ENCODE measurements around the gene SEC11C.

Gene SEC11C

GRCh38 chr18:59127047-59127446 is 12.6 kb upstream of the SEC11C start:
- Histone ChIP-seq H3K4me3 (ENCODE audit: low read depth, low read length) (no peak overlapping the region), H3K9me3 (no peaks in the 10 kb centered on the region), H3K4me1 (no peaks in the 10 kb centered on the region), H3K27me3 (0 out of 2 replicates have a peak, but pooled peaks cover 5% of the 10 kb centered on the region), H3K36me3 (no peaks in the 10 kb centered on the region)
- DNase-seq = no peak
- 0 out of 2 replicates have a peak, but pooled peaks have one; percentile 7 for TF ChIP-seq CTCF (IDR thresholded peaks at IDR 0.05; ENCODE audit: low read depth, low read length)

GRCh38 chr18:59129951-59130703 is 9.6 kb upstream of the SEC11C start:
- H3K27me3 ChIP-seq = peaks cover 5% of the 10 kb centered on the region; the same call in 1 of the 2 replicates
- no peaks in the 10 kb centered on the region for H3K4me1 ChIP-seq
- TF ChIP-seq CTCF (IDR thresholded peaks at IDR 0.05; ENCODE audit: low read depth, low read length) = no peak
- no peak for DNase-seq
- no peaks in the 10 kb centered on the region for H3K9me3 ChIP-seq
- no peaks in the 10 kb centered on the region for H3K36me3 ChIP-seq
- no peak overlapping the region for H3K4me3 ChIP-seq (ENCODE audit: low read depth, low read length)

- peaks cover 12% of the 10 kb centered on the region; the same call in 1 of the 2 replicates for H3K27me3 ChIP-seq
Observed at GRCh38 chr18:59132810-59133465, 6.7 kb upstream of the SEC11C start.

GRCh38 chr18:59139291-59139614 is 431 bp upstream of the SEC11C start:
- H3K36me3 ChIP-seq = no peaks in the 10 kb centered on the region
- DNase-seq = peak; percentile 83
- peak overlapping the region; percentile 79 for H3K4me3 ChIP-seq (ENCODE audit: low read depth, low read length)
- H3K4me1 ChIP-seq = no peaks in the 10 kb centered on the region
- peaks cover 7% of the 10 kb centered on the region; the same call in 1 of the 2 replicates for H3K27me3 ChIP-seq
- H3K9me3 ChIP-seq = no peaks in the 10 kb centered on the region
- no peak for TF ChIP-seq CTCF (IDR thresholded peaks at IDR 0.05; ENCODE audit: low read depth, low read length)

More at GRCh38 chr18:59132810-59133465, 6.7 kb upstream of the SEC11C start:
- no peak for TF ChIP-seq CTCF (IDR thresholded peaks at IDR 0.05; ENCODE audit: low read depth, low read length)
- no peak overlapping the region for H3K4me3 ChIP-seq (ENCODE audit: low read depth, low read length)
- H3K36me3 ChIP-seq = no peaks in the 10 kb centered on the region
- DNase-seq = no peak
- no peaks in the 10 kb centered on the region for H3K4me1 ChIP-seq
- H3K9me3 ChIP-seq = no peaks in the 10 kb centered on the region

GRCh38 chr18:59140302-59140885 is 710 bp downstream of the SEC11C start:
- H3K4me3 ChIP-seq (ENCODE audit: low read depth, low read length) = peak overlapping the region; percentile 79
- H3K4me1 ChIP-seq = no peaks in the 10 kb centered on the region
- peaks cover 4% of the 10 kb centered on the region; the same call in 1 of the 2 replicates for H3K27me3 ChIP-seq
- no peaks in the 10 kb centered on the region for H3K9me3 ChIP-seq
- no peaks in the 10 kb centered on the region for H3K36me3 ChIP-seq
- TF ChIP-seq CTCF (IDR thresholded peaks at IDR 0.05; ENCODE audit: low read depth, low read length) = no peak
- DNase-seq = no peak

Data from BE2C (cell line).